Smooth muscle cell (in vitro differentiated cells): ENCODE data around the gene PCDHA3. TPM values are rescaled to one million over a fixed set of nuclear protein-coding genes. Genes with fewer than 3 reads are reported as not detected.

Source experiments
- DNase-seq: peaks from one replicate; lab custom pipeline; 2025; ENCODE audit not compliant: unreplicated experiment; lab: John Stamatoyannopoulos, UW
- H2AFZ ChIP-seq: fragments of 200-600 bp; sonication (generic); 2 replicates; pipeline ENCODE4 v1.6.0; 2016; ENCODE audit warnings: antibody characterized with exemption, low read depth, mild to moderate bottlenecking
- H3F3A ChIP-seq: fragments of 200-600 bp; sonication (generic); 2 replicates; pipeline ENCODE4 v1.6.0; 2017; ENCODE audit warnings: antibody characterized with exemption, low read depth
- H3K27ac ChIP-seq: fragments of 200-600 bp; sonication (generic); 2 replicates; pipeline ENCODE4 v1.5.1; 2016; ENCODE audit warnings: low read depth, mild to moderate bottlenecking
- H3K27me3 ChIP-seq: fragments of 200-600 bp; sonication (generic); 2 replicates; pipeline ENCODE4 v1.6.1; 2016; ENCODE audit warnings: low read depth, mild to moderate bottlenecking
- H3K36me3 ChIP-seq: fragments of 200-600 bp; sonication (generic); 2 replicates; pipeline ENCODE4 v1.5.1; 2016; ENCODE audit warnings: low read depth
- H3K4me1 ChIP-seq: fragments of 200-600 bp; sonication (generic); 2 replicates; pipeline ENCODE4 v1.5.1; 2016; ENCODE audit warnings: low read depth
- H3K4me2 ChIP-seq: fragments of 200-600 bp; sonication (generic); 2 replicates; pipeline ENCODE4 v1.6.0; 2016; ENCODE audit warnings: mild to moderate bottlenecking
- H3K4me3 ChIP-seq: fragments of 200-600 bp; sonication (generic); 2 replicates; pipeline ENCODE4 v1.5.1; 2016; ENCODE audit warnings: mild to moderate bottlenecking
- H3K79me2 ChIP-seq: fragments of 200-600 bp; sonication (generic); 2 replicates; pipeline ENCODE4 v1.6.0; 2016; ENCODE audit warnings: low read depth, mild to moderate bottlenecking
- H3K9ac ChIP-seq: fragments of 200-600 bp; sonication (generic); 2 replicates; pipeline ENCODE4 v1.6.0; 2016; ENCODE audit warnings: low read depth
- H3K9me3 ChIP-seq: fragments of 200-600 bp; sonication (generic); replicated peaks from 2 replicates; pipeline ENCODE4 v1.5.1; 2016; ENCODE audit warnings: low read depth
- H4K20me1 ChIP-seq: fragments of 200-600 bp; sonication (generic); 2 replicates; pipeline ENCODE4 v1.6.0; 2016; ENCODE audit warnings: low read depth
- WGBS: methylation state at CpG from one replicate; pipeline ENCODE4 v1.1.7; 2016; ENCODE audit warnings: low lambda C conversion rate; 5-methylcytosine and 5-hydroxymethylcytosine counted together
- polyA plus RNA-seq: library from polyadenylated mRNA; unstranded; fragments of >200 nt; fragmentation: Nextera tagmentation; extraction: Ambion mirVana; gene quantifications from 2 replicates; pipeline ENCODE4 v1.2.1, GENCODE V29; 2016
- total RNA-seq: library from RNA; depleted of rRNA; stranded (reverse); fragments of >200 nt; gene quantifications from 2 replicates; pipeline ENCODE4 v1.2.3, GENCODE V29; 2014
- TF ChIP-seq, protein P1 (sequence below): fragments of 200-600 bp; sonication (generic); IDR thresholded peaks from 2 replicates; pipeline ENCODE4 v1.5.1; 2017; ENCODE audit warnings: borderline replicate concordance, mild to moderate bottlenecking, antibody characterized with exemption; ENCODE audit not compliant: insufficient read depth, poor library complexity, severe bottlenecking

Gene PCDHA3
- total and polyA plus RNA-seq, 2 experiments from 2014 or later = 0.89 to 3.2 TPM

DNA sequence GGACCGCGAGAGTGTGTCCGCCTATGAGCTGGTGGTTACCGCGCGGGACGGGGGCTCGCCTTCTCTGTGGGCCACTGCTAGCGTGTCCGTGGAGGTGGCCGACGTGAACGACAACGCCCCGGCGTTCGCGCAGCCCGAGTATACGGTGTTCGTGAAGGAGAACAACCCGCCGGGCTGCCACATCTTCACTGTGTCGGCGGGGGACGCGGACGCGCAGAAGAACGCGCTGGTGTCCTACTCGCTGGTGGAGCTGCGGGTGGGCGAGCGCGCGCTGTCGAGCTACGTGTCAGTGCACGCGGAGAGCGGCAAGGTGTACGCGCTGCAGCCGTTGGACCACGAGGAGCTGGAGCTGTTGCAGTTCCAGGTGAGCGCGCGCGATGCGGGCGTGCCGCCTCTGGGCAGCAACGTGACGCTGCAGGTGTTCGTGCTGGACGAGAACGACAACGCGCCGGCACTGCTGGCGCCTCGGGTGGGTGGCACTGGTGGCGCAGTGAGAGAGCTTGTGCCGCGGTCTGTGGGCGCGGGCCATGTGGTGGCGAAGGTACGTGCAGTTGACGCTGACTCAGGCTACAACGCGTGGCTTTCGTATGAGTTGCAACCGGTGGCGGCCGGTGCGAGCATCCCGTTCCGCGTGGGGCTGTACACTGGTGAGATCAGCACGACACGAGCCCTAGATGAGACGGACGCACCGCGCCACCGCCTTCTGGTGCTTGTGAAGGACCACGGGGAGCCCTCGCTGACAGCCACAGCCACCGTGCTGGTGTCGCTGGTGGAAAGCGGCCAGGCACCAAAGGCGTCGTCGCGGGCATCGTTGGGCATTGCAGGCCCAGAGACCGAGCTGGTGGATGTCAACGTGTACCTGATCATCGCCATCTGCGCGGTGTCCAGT lies 35.0 kb downstream of the PCDHA3 start:
- 98% methylated on average over 96 of the region's 103 CpGs for WGBS
- Histone ChIP-seq H3F3A (no peaks in the 10 kb centered on the region), H3K27me3 (no peaks in the 10 kb centered on the region), H3K4me2 (no peak overlapping the region), H2AFZ (no peak overlapping the region), H3K27ac (no peak overlapping the region), H3K4me3 (no peak overlapping the region), H3K36me3 (no peaks in the 10 kb centered on the region), H4K20me1 (no peaks in the 10 kb centered on the region), H3K4me1 (no peaks in the 10 kb centered on the region), H3K79me2 (no peaks in the 10 kb centered on the region), H3K9me3 (no peaks in the 10 kb centered on the region), H3K9ac (no peak overlapping the region)
- no peak for DNase-seq
- TF ChIP-seq, protein P1, sequence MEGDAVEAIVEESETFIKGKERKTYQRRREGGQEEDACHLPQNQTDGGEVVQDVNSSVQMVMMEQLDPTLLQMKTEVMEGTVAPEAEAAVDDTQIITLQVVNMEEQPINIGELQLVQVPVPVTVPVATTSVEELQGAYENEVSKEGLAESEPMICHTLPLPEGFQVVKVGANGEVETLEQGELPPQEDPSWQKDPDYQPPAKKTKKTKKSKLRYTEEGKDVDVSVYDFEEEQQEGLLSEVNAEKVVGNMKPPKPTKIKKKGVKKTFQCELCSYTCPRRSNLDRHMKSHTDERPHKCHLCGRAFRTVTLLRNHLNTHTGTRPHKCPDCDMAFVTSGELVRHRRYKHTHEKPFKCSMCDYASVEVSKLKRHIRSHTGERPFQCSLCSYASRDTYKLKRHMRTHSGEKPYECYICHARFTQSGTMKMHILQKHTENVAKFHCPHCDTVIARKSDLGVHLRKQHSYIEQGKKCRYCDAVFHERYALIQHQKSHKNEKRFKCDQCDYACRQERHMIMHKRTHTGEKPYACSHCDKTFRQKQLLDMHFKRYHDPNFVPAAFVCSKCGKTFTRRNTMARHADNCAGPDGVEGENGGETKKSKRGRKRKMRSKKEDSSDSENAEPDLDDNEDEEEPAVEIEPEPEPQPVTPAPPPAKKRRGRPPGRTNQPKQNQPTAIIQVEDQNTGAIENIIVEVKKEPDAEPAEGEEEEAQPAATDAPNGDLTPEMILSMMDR = no peak

DNA sequence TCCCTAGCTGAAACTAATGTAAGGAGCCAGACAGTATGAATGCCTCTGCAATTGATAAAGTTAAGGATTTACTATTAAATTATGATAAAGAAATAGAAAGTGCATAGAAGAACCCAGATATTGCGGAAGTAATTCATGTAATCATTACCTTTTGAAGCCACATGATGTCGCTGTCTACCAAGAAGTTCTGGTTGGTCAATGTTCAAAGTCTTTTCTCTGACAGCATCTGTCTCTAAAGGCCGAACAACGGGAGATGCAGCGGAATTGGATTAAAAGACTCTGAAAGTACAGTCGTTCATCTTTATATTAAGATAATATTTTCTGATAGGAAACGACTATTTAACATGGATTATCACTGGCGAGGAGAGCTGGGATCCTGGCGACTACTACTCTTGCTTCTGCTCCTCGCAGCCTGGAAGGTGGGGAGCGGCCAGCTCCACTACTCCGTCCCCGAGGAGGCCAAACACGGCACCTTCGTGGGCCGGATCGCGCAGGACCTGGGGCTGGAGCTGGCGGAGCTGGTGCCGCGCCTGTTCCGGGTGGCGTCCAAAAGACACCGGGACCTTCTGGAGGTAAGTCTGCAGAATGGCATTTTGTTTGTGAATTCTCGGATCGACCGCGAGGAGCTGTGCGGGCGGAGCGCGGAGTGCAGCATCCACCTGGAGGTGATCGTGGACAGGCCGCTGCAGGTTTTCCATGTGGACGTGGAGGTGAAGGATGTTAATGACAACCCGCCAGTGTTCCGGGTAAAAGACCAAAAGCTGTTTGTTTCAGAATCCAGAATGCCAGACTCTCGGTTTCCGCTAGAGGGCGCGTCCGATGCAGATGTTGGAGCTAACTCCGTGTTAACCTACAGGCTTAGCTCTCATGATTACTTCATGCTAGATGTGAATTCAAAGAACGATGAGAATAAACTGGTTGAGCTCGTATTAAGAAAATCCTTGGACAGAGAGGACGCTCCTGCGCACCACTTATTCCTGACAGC lies 40.4 kb downstream of the PCDHA3 start, which contains the start of gene PCDHA8:
Gene PCDHA8, plus strand, starts transcription at position 210 of the 985 bp plus-strand sequence. Its CDS starts 135 bp downstream, at position 345.
- H3K9me3 ChIP-seq = no peaks in the 10 kb centered on the region
- H3K4me2 ChIP-seq = no peak within 1 kb of the TSS
- no peaks in the 10 kb centered on the region for H3F3A ChIP-seq
- 69% methylated on average over 47 of the region's 47 CpGs for WGBS
- H3K27me3 ChIP-seq = no peaks in the 10 kb centered on the region
- no peak within 1 kb of the TSS for H3K4me3 ChIP-seq
- H2AFZ ChIP-seq = no peak within 1 kb of the TSS
- no peaks in the 10 kb centered on the region for H3K4me1 ChIP-seq
- H3K27ac ChIP-seq = no peak within 1 kb of the TSS
- no peaks in the 10 kb centered on the region for H4K20me1 ChIP-seq
- TF ChIP-seq, protein P1 = no peak
- H3K9ac ChIP-seq = no peak within 1 kb of the TSS
- H3K79me2 ChIP-seq = no peaks in the 10 kb centered on the region
- no peaks in the 10 kb centered on the region for H3K36me3 ChIP-seq
- no peak for DNase-seq

DNA sequence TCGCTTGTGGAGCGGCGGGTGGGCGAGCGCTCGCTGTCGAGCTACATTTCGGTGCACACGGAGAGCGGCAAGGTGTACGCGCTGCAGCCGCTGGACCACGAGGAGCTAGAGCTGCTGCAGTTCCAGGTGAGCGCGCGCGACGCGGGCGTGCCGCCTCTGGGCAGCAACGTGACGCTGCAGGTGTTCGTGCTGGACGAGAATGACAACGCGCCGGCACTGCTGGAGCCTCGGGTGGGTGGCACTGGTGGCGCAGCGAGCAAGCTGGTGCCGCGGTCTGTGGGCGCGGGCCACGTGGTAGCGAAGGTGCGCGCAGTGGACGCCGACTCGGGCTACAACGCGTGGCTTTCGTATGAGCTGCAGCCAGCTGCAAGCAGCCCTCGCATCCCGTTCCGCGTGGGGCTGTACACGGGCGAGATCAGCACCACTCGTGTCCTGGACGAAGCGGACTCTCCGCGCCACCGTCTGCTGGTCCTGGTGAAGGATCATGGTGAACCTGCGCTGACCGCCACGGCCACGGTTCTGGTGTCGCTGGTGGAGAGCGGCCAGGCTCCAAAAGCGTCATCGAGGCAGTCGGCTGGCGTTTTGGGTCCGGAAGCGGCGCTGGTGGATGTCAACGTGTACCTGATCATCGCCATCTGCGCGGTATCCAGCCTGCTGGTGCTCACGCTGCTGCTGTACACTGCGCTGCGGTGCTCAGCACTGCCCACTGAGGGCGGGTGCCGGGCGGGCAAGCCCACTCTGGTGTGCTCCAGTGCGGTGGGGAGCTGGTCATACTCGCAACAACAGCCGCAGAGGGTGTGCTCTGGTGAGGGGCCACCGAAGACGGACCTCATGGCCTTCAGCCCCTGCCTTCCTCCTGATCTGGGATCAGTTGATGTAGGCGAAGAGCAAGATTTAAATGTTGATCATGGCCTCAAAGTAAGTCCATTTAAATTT lies 42.2 kb downstream of the PCDHA3 start:
- H3K36me3 ChIP-seq = no peaks in the 10 kb centered on the region
- H3K9ac ChIP-seq = no peak overlapping the region
- no peak overlapping the region for H3K4me2 ChIP-seq
- no peaks in the 10 kb centered on the region for H3K79me2 ChIP-seq
- H3K4me3 ChIP-seq = no peak overlapping the region
- 99% methylated on average over 77 of the region's 87 CpGs for WGBS
- H3K27ac ChIP-seq = no peak overlapping the region
- DNase-seq = no peak
- H2AFZ ChIP-seq = no peak overlapping the region
- no peaks in the 10 kb centered on the region for H3F3A ChIP-seq
- H3K27me3 ChIP-seq = no peaks in the 10 kb centered on the region
- no peaks in the 10 kb centered on the region for H4K20me1 ChIP-seq
- no peaks in the 10 kb centered on the region for H3K9me3 ChIP-seq
- TF ChIP-seq, protein P1 = no peak
- H3K4me1 ChIP-seq = no peaks in the 10 kb centered on the region
